GM18867 (cell line): ENCODE data around the gene CLCA1.
A peak's percentile ranks its signal among the peaks of the same experiment; 100 is the strongest.

Experiments used
- ATAC-seq: cut with Tn5 transposase; IDR thresholded peaks from one replicate; pipeline ENCODE4 v1.9.1; 2021; ENCODE audit warnings: mild to moderate bottlenecking, moderate library complexity; ENCODE audit not compliant: unreplicated experiment

The CLCA1 gene

GRCh38 chr1:86502125-86502646 lies 33.5 kb downstream of the CLCA1 start:
- peak; percentile 86 for ATAC-seq

GRCh38 chr1:86502721-86503405 lies 34.1 kb downstream of the CLCA1 start:
- ATAC-seq, result peak; percentile 28

DNA sequence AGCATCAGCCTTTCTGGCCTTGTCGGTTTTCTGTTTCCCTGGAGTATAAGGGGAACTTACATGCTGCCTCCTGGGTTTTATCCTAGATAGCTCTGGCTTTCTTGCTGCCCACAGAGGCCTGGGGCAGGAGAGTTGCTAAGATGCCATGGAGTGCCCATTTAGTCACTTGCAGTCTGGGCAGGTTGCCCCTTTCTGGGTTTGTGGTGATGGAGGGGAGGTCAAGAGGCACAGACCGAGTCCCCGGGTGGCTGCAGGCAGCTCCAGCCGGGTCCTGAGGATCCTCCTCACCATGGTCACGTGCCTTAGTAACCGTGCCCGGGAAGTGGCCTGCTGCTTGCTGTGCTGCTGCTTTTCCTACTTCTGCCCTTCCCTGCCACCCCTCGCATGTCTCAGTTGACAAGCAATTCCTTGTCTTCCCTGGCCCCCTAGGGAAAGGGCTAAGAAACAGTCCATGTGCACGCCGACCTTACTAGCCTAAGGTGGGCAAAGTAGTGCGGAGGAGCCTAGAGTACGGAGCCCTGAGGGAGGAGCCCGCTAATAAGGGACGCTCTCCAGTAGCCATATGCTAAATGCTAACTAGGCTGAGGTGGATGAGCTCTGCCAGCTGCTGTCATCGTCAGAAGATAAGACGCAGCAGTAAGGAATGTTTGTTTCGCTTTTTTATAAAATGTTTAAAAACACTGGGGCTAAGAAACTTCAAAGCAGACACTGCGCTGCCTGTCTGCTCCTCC lies 34.8 kb downstream of the CLCA1 start:
- ATAC-seq, result no peak

DNA sequence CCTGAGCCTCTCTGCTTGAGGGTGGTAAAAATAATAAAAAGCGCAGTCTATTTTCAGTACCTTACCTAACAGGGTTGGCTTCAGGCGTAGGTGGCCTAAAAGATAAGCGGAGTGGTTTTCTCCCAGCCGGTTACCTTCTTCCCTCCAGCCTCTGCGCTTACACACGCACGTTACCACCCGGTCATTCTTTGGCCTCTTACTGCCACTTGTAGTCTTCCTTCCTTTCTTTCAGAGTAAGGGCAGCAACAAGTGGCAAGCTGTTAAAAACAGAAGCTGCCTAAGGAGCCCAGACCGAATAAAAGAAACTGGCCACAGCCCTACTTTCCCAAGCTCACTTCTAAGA lies 35.4 kb downstream of the CLCA1 start:
- ATAC-seq, result no peak

DNA sequence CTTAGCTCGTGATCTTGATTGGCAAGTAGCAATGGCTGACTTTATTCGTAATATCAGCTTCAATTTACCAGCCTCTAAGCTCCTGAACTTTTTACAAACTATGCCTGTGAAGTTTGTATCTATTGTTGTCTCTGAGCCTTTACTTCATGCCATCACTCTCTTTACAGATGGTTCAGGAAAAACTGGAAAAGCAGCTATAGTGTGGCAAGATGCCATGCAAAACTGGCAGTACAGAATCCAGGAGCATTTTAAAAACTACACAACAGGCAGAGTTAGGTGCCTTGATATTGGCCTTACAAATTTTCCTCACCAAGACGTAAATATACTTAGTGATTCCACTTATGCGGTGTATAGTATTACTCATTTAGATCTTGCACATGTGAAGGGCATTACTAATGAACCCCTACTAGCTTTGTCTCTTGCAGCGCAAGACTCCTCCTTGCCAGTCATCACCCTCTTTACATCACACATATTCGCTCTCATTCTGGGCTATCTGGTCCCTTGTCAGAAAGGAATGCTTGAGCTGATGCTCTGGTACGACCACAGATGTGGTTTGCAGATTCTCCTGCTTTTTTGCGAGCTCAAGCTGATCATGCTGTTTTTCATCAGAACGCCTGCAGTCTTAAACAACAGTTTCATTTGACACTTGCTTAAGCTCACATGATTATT lies 36.3 kb downstream of the CLCA1 start:
- no peak for ATAC-seq

- no peak for ATAC-seq
These were observed 36.8 kb downstream of the CLCA1 start for GRCh38 chr1:86505564-86505902.

GRCh38 chr1:86507935-86508582 lies 39.3 kb downstream of the CLCA1 start:
- ATAC-seq, result peak; percentile 75

- no peak for ATAC-seq
These were observed 39.8 kb downstream of the CLCA1 start for GRCh38 chr1:86508583-86508969.

DNA sequence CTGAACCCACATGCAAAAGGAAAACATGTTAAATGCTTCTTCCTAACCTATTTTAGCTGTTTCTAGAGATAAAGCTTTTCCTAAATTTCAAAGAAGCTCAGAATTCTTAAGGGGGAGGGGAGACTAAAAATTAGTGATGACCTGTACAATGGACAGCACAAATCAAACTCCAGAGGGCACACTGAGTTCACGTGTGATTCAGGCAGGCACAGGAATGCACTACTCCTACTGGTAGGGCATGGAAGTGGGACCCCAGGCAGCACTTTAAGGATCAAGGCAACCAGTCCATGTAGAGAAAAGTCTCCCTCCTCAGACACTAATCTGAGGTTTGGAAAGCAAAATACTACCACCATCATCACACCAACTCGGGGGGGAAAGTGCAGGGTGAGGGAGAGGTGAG lies 46.9 kb downstream of the CLCA1 start:
- ATAC-seq, result no peak

GRCh38 chr1:86516335-86516734 lies 47.6 kb downstream of the CLCA1 start:
- ATAC-seq, result no peak

GRCh38 chr1:86517336-86517735 lies 48.6 kb downstream of the CLCA1 start:
- ATAC-seq, result no peak

DNA sequence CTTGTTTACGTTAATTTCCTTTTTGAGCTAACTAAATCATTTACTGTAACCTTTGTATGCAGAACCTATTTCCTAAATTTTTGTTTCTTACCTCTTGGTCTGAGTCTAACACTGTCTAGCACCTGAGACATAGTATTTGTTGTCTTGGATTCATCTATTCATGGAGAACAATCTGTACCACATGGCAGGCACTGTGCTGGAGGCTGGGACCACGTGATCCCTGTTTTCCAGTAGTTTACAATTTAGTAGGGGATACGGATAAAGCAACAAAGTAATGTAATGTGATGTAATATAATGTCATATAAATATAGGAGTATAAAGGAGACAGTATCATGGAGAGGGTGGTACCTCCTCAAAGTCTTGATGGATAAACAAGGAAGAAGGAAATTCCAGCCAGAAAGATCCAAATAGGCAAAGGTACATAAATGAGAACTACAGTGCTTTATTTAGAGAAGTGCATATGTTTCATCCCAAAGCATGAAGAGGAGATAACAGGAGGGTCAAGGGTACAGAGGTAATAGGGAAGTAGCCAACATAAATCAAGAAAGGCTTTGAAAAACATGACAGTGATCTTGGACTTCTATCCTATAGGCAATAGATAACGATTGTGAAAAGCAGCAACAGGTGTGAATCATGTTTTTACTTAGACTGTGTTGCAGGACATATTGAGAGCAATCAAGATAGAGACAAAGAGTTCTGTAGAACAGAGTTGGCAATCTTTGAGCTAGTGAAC lies 52.2 kb downstream of the CLCA1 start:
- no peak for ATAC-seq

DNA sequence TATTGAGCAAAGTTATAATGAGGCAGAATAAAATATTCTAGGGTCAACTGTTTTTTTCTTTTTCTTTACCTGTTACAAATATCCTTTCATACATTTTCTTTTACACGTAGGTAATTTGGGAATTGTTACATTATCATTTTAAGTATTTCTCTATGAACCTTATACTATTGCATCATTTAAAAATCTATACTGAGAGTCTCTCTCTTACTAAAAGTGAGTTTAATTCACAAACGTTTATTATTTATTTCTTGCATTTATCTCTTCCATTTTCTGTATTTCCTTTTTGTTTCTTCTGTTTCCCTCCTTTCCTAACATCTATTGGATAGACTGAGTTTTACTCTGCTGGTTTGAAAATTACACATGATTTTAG lies 52.8 kb downstream of the CLCA1 start:
- ATAC-seq, result no peak

GRCh38 chr1:86522240-86522639 lies 53.5 kb downstream of the CLCA1 start:
- ATAC-seq, result no peak

- no peak for ATAC-seq
These were observed 55.1 kb downstream of the CLCA1 start for GRCh38 chr1:86523670-86524354.

DNA sequence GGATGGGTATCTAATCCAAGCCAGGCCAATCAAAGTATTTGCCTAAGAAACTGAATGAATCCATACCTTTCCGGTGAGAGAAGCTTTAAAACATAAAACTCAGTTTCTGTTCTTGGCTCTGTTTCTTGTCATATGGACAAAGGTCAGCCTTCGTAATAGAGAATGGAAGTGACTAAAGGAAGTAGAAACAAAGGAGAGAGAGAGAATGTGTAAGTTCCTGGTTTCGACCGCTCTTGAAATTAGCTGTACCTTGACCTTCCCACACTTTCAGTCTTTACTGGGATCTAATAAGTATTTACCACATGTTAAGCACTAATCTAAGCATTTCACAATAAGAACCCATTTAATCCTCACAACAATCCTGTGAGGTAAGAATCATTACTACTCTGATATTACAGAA lies 58.6 kb downstream of the CLCA1 start:
- no peak for ATAC-seq

- ATAC-seq, result no peak
These were observed 61.6 kb downstream of the CLCA1 start for GRCh38 chr1:86530211-86530845.

DNA sequence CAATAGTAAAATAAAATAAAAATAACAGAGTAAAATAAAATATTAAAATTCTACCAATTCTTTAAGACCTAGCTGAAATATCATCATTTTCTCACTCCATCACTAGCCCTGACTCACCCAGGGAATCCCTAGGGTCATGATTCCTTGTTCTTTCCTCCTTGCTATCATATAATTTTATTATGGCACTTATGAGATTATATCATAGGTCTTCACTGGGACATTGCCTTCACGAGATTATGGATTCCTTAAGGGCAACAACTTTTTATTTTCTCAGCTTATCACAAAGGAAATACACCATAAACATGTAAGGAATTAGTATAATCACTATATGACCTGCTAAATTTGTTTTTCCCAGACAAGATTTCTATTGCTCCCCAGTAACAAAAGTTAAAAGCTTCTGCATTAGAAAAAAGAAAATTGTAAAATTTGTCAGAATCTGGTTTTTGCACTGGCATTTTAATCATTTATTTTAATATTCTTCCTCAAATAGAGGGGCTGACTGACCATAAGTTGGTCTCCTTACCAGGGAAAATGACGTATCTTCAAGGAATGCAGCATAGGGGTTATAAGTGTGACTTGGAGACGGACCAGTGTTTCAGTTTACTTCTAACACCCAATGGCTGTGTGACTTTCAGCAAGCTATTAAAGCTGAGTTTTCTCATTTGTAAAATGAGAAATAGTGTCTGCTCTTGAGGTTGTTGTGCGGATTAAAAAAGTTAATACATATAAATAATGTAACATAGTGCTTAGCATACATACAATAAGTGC lies 69.4 kb downstream of the CLCA1 start:
- no peak for ATAC-seq

- no peak for ATAC-seq
These were observed 70.0 kb downstream of the CLCA1 start for GRCh38 chr1:86538775-86539174.
